ENCODE measurements around the gene GDE1.
A peak's percentile ranks its signal among the peaks of the same experiment; 100 is the strongest.
"Not testable (repeated sequence)": the region's sequence is repeated elsewhere in the genome, so short reads cannot be mapped to it uniquely, and the experiment has no call there.

GDE1 gene

GRCh38 chr16:19521471-19522396, at the start of gene GDE1:
GDE1 (minus strand) TSS chr16:19522098; CDS start chr16:19521964, 134 bp downstream.
- DNase-seq (ENCODE audit: extremely low spot score, insufficient read length, low read depth): peak; percentile 85
- peak; percentile 92 for FAIRE-seq

DNA sequence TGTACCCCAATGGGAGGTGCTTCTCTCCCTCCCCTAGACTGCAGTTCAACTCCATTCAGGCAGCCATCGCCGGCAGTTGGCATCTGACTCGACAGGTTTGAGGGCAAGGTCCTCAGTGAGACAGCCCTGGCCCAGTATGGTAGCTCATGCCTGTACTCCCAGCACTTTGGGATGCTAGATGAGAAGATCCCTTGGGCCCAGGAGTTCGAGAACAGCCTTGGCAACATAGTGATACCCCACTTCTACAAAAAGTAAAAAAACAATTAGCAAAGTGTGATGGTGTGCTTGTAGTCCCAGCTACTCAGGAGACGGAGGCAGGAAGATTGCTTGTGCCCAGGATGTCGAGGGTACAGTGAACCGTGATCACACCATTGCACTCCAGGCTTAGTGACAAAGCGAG, 45.7 kb upstream of the GDE1 start:
- FAIRE-seq (no peak), DNase-seq (ENCODE audit: extremely low spot score, insufficient read length, low read depth) (no peak)

GRCh38 chr16:19566362-19566761, 44.5 kb upstream of the GDE1 start:
- DNase-seq (ENCODE audit: extremely low spot score, insufficient read length, low read depth) (no peak), FAIRE-seq (no peak)

- no peak for FAIRE-seq
Observed at GRCh38 chr16:19563377-19563776, 41.5 kb upstream of the GDE1 start.

GRCh38 chr16:19560078-19560477, 38.2 kb upstream of the GDE1 start:
- DNase-seq (ENCODE audit: extremely low spot score, insufficient read length, low read depth): no peak
- FAIRE-seq: no peak

More at GRCh38 chr16:19563377-19563776, 41.5 kb upstream of the GDE1 start:
- no peak for DNase-seq (ENCODE audit: extremely low spot score, insufficient read length, low read depth)

- peak; percentile 56 for FAIRE-seq
Observed at GRCh38 chr16:19559242-19559910, 37.5 kb upstream of the GDE1 start.

DNA sequence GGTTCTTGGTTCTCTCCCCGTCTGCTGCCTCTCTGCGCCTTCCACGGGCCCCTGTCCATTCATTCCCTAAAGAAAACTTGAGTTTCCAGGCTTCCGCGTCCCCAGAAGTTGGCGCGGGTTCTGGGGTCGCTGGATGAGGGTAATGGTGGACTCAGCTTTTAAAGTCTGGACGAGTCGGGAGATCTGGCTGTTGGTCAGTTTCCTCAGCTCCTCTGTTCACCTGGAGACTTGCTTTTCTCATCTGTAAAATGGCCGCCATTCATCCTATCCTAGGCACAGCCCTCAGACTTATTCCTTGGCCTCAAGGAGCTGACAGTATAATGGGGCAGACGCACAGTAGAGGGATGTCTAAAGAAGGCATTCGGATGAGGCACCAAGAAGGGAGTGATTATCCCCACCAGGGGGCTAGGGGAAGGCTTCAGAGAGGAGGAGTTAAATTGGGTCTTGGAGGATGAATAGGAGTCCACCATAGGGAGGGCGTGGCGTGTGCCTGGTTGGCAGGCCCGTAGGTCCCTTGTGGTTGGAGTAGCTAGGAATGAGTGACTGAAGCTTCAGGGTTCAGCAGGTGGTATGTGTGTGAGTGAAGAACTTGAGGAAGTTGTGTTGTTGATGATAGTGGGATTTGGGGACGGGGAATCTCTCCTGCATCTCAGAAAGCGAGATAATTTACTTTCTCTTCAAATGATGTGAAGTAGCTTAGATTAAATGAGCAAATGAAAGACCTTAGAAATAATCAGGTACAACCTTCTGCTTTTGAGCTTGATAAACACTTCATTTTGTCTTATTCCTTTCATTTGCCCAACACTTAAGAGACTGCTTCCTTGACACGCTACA, 34.3 kb upstream of the GDE1 start:
- FAIRE-seq (peak; percentile 66), DNase-seq (ENCODE audit: extremely low spot score, insufficient read length, low read depth) (no peak)

More at GRCh38 chr16:19559242-19559910, 37.5 kb upstream of the GDE1 start:
- DNase-seq (ENCODE audit: extremely low spot score, insufficient read length, low read depth): no peak

- FAIRE-seq: peak; percentile 97
- peak; percentile 90 for DNase-seq (ENCODE audit: extremely low spot score, insufficient read length, low read depth)
Observed at GRCh38 chr16:19555186-19555937, 33.5 kb upstream of the GDE1 start, which contains the start of gene VPS35L. VPS35L (plus strand) TSS chr16:19555703; CDS start chr16:19555730, 27 bp downstream.

DNA sequence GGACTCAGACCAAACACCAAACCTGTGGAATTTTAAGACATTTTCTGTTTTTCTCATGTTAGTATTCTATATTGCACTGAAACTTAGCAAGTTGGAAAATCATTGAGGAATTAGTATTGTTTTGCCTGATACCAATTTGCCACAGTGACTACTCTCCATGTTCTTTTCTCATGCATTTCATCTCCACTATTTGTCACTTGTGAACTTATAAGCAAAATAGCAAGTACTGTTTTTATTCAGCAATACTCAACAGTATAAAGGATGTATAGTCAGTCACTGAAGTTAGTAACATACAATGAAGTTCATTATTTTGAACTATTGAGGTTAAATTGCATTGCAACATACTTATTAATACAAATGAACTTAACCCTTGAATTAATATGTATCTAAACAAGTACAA, 27.8 kb upstream of the GDE1 start:
- no peak for DNase-seq (ENCODE audit: extremely low spot score, insufficient read length, low read depth)
- FAIRE-seq: no peak

GRCh38 chr16:19548144-19548543, 26.2 kb upstream of the GDE1 start:
- FAIRE-seq: no peak
- no peak for DNase-seq (ENCODE audit: extremely low spot score, insufficient read length, low read depth)

GRCh38 chr16:19543278-19543996, 21.5 kb upstream of the GDE1 start:
- not testable (repeated sequence) for FAIRE-seq

DNA sequence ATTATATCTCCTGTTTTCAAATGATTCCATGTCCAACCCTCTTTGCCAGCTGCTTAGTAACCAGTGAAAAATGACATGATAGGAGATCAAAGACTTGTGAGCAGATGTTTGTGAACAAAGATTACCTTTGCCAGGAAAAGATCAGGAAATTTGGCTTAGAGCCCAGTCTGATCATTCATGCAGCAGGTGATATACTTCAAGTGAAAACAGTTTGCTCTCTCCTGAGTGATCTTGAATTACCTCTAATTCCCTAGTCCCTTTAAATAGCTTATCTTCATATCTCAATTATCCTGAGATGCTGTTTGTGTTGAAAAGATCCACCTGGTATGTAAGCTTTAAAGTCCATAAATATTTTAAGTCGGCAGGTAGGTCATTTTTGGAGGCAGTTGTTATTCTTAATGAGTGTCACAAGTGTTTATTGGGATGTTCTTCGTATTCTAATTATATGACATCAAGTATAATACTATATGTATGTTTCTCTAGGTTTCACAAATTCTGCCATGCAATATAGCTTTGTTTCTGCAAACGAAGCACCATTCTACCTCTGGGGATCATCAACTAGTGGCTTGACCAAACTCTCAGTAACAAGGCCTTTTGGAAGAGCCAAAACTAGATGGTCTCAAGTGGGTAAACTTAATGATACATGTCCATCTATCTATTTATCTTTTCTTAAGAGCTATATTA, 20.4 kb upstream of the GDE1 start:
- no peak for FAIRE-seq
- DNase-seq (ENCODE audit: extremely low spot score, insufficient read length, low read depth): no peak

More at GRCh38 chr16:19543278-19543996, 21.5 kb upstream of the GDE1 start:
- DNase-seq (ENCODE audit: extremely low spot score, insufficient read length, low read depth): not testable (repeated sequence)

GRCh38 chr16:19540241-19540970, 18.5 kb upstream of the GDE1 start:
- FAIRE-seq: no peak

GRCh38 chr16:19532601-19533000, 10.7 kb upstream of the GDE1 start:
- no peak for FAIRE-seq
- no peak for DNase-seq (ENCODE audit: extremely low spot score, insufficient read length, low read depth)

More at GRCh38 chr16:19540241-19540970, 18.5 kb upstream of the GDE1 start:
- DNase-seq (ENCODE audit: extremely low spot score, insufficient read length, low read depth): no peak

DNA sequence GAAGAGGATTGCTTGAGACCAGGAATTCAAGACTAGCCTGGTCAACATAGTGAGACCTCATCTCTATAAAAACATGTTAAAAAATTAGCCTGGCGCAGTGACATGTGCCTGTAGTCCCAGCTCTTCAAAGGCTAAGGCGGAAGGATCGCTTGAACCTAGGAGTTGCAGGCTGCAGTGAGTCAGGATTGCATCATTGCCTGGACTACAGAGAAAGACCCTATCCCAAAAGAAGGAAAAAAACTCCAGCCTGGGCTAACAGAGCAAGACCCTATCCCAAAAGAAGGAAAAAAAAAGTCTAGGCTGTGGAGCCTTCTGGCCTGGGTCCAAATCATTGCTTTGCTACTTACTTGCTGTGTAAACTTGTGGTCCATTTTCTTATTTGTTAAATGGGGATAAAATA, 6.8 kb upstream of the GDE1 start:
- DNase-seq (ENCODE audit: extremely low spot score, insufficient read length, low read depth) (no peak), FAIRE-seq (no peak)

GRCh38 chr16:19527161-19527560, 5.3 kb upstream of the GDE1 start:
- DNase-seq (ENCODE audit: extremely low spot score, insufficient read length, low read depth) (no peak), FAIRE-seq (no peak)

DNA sequence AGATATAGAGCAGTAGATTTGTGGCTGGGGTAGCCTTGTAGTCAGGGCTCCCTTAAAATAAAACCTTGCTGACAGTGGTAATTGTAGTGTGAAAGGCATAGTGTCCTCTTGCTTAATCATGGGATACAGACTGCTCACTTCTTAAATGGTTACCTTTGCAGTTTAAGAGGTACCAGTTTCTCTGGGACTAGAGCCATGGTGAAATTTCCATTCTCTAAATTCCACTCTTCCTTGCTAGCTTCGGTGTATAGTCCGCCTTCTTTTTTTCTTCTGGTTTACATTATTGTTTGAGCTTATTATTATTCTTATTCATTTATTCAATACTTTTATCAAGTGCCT, 3.5 kb upstream of the GDE1 start:
- no peak for FAIRE-seq
- no peak for DNase-seq (ENCODE audit: extremely low spot score, insufficient read length, low read depth)

All from GM18507 (cell line).